ENCODE data around the gene PRKCZ. TPM values are rescaled to one million over a fixed set of nuclear protein-coding genes. Genes with fewer than 3 reads are reported as not detected.

The PRKCZ gene
- total RNA-seq, 2 experiments from 2014 or later: 17.8 to 19.0 TPM

- Mint-ChIP-seq H3K36me3 (ENCODE audit: low read depth) (no peaks in the 10 kb centered on the region), H3K4me3 (no peak overlapping the region), H3K27ac (peak overlapping the region; percentile 56), H3K4me1 (ENCODE audit: low read depth) (peaks cover 13% of the 10 kb centered on the region), H3K27me3 (no peaks in the 10 kb centered on the region), H3K9me3 (no peaks in the 10 kb centered on the region)
- TF ChIP-seq CTCF (IDR thresholded peaks at IDR 0.05): no peak
- ChIA-PET CTCF (interaction anchor here (0.5 to 3.2 kb wide), 2 partner anchors 8 to 184 kb away, joined by 3 to 47 read pairs; no protein-coding TSS in a partner anchor), POLR2A (interaction anchor here (2.9 kb wide), 1 partner anchor 195 kb away, joined by 15 read pairs; the partner anchor contains the start of genes MORN1 and RER1)
- intact Hi-C loops (cut with DNase I, micrococcal nuclease): loop anchor here (5.0 to 10.0 kb wide), 6 partner anchors 35 to 648 kb away; partner anchors contain the start of gene PRXL2B (in 1 of the 2)
- peaks cover 62% of the 10 kb centered on the region for H3K4me1 ChIP-seq (ENCODE audit: insufficient read depth, low read length)
- H3K27ac ChIP-seq (ENCODE audit: low read depth in 1 of 2, low read length in 2 of 2): peak overlapping the region in 1 of 2 donors; percentile 21
- no peak for DNase-seq
- no peaks in the 10 kb centered on the region for H3K27me3 ChIP-seq (ENCODE audit: control insufficient read depth in 1 of 2, insufficient read depth in 2 of 2, low read length in 2 of 2)
- H3K4me3 ChIP-seq (ENCODE audit: low read length): no peak overlapping the region
- no peaks in the 10 kb centered on the region for H3K36me3 ChIP-seq (ENCODE audit: insufficient read depth, low read length)
- ATAC-seq (ENCODE audit: poor library complexity): no peak
- H3K9me3 ChIP-seq (ENCODE audit: control insufficient read depth in 1 of 2, insufficient read depth in 1 of 2, low read length in 2 of 2): no peaks in the 10 kb centered on the region
Observed at GRCh38 chr1:2196901-2197638, 146.9 kb downstream of the PRKCZ start.

- H3K36me3 Mint-ChIP-seq (ENCODE audit: low read depth): no peaks in the 10 kb centered on the region
Observed at GRCh38 chr1:2197707-2198165, 147.5 kb downstream of the PRKCZ start.

More at GRCh38 chr1:2197707-2198165, 147.5 kb downstream of the PRKCZ start:
- no peak for TF ChIP-seq CTCF (IDR thresholded peaks at IDR 0.05)
- H3K27me3 Mint-ChIP-seq: no peaks in the 10 kb centered on the region
- POLR2A ChIA-PET: interaction anchor here (2.9 kb wide), 1 partner anchor 194 kb away, joined by 15 read pairs; the partner anchor contains the start of genes MORN1 and RER1
- Histone ChIP-seq H3K4me1 (ENCODE audit: insufficient read depth, low read length) (peaks cover 55% of the 10 kb centered on the region), H3K4me3 (ENCODE audit: low read length) (no peak overlapping the region), H3K9me3 (ENCODE audit: control insufficient read depth in 1 of 2, insufficient read depth in 1 of 2, low read length in 2 of 2) (no peaks in the 10 kb centered on the region), H3K36me3 (ENCODE audit: insufficient read depth, low read length) (no peaks in the 10 kb centered on the region), H3K27ac (ENCODE audit: low read depth in 1 of 2, low read length in 2 of 2) (peak overlapping the region in 1 of 2 donors; percentile 21), H3K27me3 (ENCODE audit: control insufficient read depth in 1 of 2, insufficient read depth in 2 of 2, low read length in 2 of 2) (no peaks in the 10 kb centered on the region)
- H3K9me3 Mint-ChIP-seq: no peaks in the 10 kb centered on the region
- no peak for DNase-seq
- peaks cover 13% of the 10 kb centered on the region for H3K4me1 Mint-ChIP-seq (ENCODE audit: low read depth)
- ATAC-seq (ENCODE audit: poor library complexity): no peak
- H3K27ac Mint-ChIP-seq: peak overlapping the region; percentile 86
- intact Hi-C loops (cut with DNase I, micrococcal nuclease): loop anchor here (5.0 to 10.0 kb wide), 6 partner anchors 35 to 647 kb away; partner anchors contain the start of gene PRXL2B (in 1 of the 2)
- CTCF ChIA-PET: interaction anchor here (0.5 to 3.2 kb wide), 3 partner anchors 9 to 184 kb away, joined by 3 to 47 read pairs (median 5); no protein-coding TSS in a partner anchor
- peak overlapping the region; percentile 45 for H3K4me3 Mint-ChIP-seq
